ENCODE data around the gene KCNN1.
A peak's percentile ranks its signal among the peaks of the same experiment; 100 is the strongest.
"Not testable (repeated sequence)": the region's sequence is repeated elsewhere in the genome, so short reads cannot be mapped to it uniquely, and the experiment has no call there.

Gene KCNN1

GRCh38 chr19:17966550-17967256 is at the start of gene KCNN1:
Gene KCNN1, plus strand, starts transcription at chr19:17967107. Its CDS starts 6,782 bp downstream, at chr19:17973889.
- no peak for DNase-seq (ENCODE audit: low read depth in 2 of 2)

DNA sequence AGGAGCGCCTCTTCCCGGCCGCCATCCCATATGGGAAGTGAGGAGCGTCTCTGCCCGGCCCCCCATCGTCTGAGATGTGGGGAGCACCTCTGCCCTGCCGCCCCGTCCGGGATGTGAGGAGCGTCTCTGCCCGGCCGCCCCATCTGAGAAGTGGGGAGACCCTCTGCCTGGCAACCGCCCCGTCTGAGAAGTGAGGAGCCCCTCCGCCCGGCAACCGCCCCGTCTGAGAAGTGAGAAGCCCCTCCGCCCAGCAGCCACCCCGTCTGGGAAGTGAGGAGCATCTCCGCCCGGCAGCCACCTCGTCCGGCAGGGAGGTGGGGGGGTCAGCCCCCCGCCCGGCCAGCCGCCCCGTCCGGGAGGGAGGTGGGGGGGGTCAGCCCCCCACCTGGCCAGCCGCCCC is 48.8 kb upstream of the KCNN1 start:
- not testable (repeated sequence) for DNase-seq (ENCODE audit: low read depth in 2 of 2)

- DNase-seq (ENCODE audit: low read depth in 2 of 2): not testable (repeated sequence)
These were observed 47.8 kb upstream of the KCNN1 start for GRCh38 chr19:17919122-17919521.

DNA sequence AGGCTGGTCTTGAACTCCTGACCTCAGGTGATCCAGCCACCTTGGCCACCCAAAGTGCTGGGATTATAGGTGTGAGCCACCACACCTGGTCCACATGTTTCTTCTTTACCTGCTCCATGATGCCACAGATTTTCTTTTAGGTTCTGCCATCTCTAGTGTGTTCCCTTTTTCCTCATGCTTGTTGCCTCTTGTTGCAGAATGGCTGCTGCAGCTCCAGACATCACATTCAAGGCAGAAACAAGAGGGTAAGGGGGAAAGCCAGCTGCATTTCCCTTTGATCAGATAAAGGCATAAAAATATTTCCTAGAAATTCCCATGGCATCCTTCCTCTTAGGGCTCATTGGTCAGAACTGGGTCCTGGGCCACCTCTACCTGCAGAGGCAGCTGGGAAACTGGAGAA is 46.4 kb upstream of the KCNN1 start:
- DNase-seq (ENCODE audit: low read depth in 2 of 2): no peak

DNA sequence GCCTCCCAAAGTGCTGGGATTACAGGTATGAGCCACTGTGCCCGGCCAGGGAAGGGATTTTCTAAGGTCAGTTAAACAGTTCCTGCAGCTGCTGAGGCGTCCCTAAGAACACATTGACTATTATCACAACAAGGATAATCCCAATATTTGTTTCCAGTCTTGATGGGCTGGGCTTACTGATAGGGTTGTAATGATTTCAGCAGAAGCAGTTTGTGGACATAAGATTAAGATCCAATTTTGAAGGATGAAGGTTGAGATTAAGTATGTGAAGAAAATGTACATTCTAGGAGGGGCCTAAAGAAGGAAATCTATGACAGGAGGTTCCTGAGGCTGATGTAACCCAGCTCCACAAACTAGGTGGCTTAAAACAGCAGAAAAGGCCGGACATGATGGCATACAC is 44.8 kb upstream of the KCNN1 start:
- DNase-seq (ENCODE audit: low read depth in 2 of 2): no peak

- no peak for DNase-seq (ENCODE audit: low read depth in 2 of 2)
These were observed 40.9 kb upstream of the KCNN1 start for GRCh38 chr19:17926044-17926443.

- no peak for DNase-seq (ENCODE audit: low read depth in 2 of 2)
These were observed 37.9 kb upstream of the KCNN1 start for GRCh38 chr19:17929056-17929455.

DNA sequence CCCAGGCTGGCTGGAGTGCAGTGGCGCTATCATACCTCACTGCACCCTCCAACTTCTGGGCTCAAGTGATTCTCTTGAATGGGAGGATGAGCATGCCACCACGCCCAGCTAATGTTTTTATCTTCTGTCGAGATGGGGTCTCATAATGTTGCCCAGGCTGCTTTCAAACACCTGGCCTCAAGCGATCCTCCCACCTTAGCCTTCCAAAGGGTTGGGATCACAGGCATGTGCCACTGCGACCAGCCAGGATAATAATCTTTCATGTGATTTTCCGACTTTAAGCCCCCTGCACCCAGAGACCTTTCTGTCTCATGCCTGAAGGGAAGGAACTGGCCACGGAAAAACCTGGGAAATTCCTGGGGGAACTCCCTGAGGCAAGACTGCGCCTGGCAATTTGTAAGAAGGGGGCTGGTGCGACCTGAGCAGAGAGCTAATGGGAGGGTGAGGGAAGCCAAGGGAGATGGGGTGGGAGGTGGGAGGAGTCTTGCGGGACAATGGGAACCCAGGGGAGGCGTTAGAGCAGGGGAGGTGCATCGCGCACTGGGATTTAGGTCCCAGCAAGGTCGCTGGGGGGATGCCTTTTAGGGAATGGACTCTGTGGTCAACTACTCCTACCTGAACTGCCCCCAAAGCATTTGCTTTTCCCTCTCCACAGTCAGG is 35.2 kb upstream of the KCNN1 start:
- no peak for DNase-seq (ENCODE audit: low read depth in 2 of 2)

GRCh38 chr19:17932485-17933338 is 34.2 kb upstream of the KCNN1 start, which contains the start of gene CCDC124:
Gene CCDC124, plus strand, starts transcription at chr19:17933015. Its CDS starts 3,406 bp downstream, at chr19:17936421.
- DNase-seq (ENCODE audit: low read depth in 2 of 2): peak; percentile 80 to 89

- DNase-seq (ENCODE audit: low read depth in 2 of 2): no peak
These were observed 33.3 kb upstream of the KCNN1 start for GRCh38 chr19:17933414-17934129.

- DNase-seq (ENCODE audit: low read depth in 2 of 2): no peak
These were observed 30.5 kb upstream of the KCNN1 start for GRCh38 chr19:17936379-17936778.

DNA sequence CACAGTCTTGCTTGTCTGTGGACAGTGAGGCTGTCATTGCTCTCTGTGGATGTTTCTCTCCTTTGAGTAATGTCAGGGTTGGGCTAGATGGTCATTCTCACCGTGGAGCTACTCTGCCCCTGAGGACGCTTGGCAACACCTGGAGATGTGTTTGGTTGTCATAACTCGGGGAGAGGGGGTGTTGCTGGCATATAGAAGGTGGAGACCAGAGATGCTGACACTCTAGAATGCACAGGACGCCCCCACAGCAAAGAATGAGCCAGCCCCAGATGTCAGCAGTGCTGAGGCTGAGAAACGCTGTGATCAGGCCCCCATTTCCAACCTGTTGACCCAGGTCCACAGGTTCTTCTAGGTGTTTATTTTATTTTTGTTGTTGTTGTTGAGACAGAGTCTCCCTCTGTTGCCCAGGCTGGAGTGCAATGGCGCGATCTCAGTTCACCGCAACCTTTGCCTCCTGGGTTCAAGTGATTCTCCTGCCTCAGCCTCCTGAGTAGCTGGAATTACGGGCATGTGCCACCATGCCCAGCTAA is 29.5 kb upstream of the KCNN1 start:
- no peak for DNase-seq (ENCODE audit: low read depth in 2 of 2)

GRCh38 chr19:17938092-17938845 is 28.6 kb upstream of the KCNN1 start:
- DNase-seq (ENCODE audit: low read depth in 2 of 2): peak; percentile 65 to 73

DNA sequence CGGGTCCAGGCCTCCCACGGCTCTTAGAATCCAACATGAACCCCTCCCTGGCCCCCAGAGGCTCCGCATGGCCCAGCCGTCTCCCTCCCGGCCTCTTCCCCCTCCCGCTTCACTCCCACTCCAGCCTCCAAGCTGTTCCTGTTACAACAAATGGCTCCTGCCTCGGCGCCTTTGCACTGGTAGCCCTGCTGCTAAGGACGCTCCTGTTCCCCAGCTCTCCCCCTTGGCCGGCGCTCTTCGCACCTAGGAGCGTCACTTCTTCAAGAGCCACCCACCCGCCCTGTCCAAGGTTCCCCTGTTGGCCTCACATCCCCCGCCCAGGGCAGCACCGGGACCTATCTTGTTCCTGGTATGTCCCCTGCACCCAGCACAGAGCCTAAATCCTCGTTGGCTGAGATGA is 24.7 kb upstream of the KCNN1 start:
- no peak for DNase-seq (ENCODE audit: low read depth in 2 of 2)

- DNase-seq (ENCODE audit: low read depth in 2 of 2): no peak
These were observed 24.2 kb upstream of the KCNN1 start for GRCh38 chr19:17942582-17943273.

- DNase-seq (ENCODE audit: low read depth in 2 of 2): no peak
These were observed 23.4 kb upstream of the KCNN1 start for GRCh38 chr19:17943274-17944221.

- DNase-seq (ENCODE audit: low read depth in 2 of 2): no peak
These were observed 22.6 kb upstream of the KCNN1 start for GRCh38 chr19:17944301-17944700.

DNA sequence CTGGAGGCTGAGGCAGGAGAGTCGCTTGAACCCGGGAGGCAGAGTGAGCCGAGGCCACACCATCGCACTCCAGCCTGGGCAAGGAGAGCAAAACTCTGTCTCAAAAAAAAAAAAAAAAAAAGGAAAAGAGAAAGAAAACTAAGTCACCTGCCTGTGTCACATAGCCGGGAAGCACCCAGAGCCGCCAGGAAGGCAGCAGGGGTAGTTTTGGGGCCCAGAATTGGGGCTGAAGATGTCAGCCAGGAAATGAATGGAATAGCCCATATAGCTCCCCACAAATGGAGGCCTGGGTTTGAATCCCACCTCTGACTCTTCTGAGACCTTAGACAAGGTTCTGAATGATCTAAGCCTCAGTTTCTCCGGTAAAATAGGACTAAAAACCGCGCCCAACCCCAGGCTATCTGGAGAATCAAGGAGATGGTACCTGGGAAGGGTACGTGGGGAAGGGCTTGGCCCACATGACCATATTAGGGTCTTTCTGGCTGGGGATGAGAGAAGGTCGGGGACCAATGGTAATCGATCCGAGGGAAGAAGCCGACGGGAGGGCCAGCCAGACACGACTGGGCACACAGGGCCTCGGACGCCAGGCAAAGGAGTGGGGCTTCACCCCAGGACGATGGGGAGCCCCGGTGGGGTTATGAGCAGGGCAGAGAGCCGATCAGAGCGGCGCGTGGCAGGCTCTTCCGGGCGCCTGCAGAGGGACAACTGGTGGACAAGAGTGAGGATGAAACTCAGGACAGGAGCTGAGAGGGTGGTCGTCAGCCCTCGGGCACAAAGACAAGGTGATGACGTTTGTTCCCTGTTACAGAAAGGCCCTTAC is 19.7 kb upstream of the KCNN1 start:
- peak in 1 of 2 donors; percentile 34 for DNase-seq (ENCODE audit: low read depth in 2 of 2)

Data from stimulated activated CD8-positive, alpha-beta memory T cell treated with anti-CD3 and anti-CD28 coated beads, Interleukin-7, amount 100 ng/mL, for 4 hours (primary cell).